HG02623 (cell line): Measurements from ENCODE around the gene SIGLEC11.

Experiments used
- ATAC-seq: cut with Tn5 transposase; IDR thresholded peaks from one replicate; pipeline ENCODE4 v1.9.1; 2021; ENCODE audit warnings: moderate library complexity; ENCODE audit not compliant: unreplicated experiment

Gene SIGLEC11

DNA sequence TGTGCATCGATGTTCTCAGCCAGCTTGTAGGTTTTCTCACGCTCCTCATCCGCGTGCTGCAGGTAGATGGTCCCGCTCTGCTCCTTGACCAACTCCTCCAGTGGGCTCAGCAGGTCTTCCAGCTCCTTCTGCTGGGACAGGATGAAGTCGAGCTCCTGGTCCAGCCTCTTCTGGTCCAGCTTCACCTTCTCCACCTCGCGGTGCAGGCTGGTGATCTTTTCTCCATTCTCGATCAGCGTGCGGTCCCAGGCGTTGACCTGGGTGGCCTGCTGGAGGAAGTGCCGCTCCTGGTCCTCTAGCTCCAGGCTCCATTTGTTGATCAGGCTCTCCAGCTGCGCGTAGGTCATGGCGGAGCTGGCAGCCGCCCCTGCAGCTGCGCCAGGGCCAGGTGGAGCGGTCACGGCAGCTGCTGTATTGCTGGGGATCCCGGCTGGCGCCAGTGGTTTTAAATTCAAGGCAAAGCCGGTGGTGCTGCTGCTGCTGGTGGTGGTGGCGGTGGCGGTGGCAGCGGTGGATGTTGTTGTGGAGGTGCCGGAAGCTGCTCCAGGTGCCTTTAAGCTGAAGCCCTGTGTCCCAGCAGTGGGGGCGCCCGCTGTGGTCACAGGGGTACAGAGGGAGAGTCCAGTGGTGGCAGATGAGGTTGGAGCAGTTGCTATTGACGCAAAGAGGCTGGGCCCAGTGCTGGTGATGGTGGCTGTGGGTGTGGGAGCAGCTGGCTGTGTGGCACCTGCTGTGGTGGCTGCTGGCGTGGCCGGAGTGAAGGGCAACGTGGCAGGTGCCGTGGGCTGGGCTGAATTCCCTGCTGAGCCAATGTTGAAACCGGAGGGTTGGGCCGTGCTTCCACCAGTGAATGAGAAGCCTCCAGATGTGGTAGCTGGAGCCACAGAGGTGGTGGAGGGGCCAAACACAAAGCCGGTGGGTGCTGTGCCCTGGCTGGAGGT, 52.2 kb downstream of the SIGLEC11 start:
- no peak for ATAC-seq

DNA sequence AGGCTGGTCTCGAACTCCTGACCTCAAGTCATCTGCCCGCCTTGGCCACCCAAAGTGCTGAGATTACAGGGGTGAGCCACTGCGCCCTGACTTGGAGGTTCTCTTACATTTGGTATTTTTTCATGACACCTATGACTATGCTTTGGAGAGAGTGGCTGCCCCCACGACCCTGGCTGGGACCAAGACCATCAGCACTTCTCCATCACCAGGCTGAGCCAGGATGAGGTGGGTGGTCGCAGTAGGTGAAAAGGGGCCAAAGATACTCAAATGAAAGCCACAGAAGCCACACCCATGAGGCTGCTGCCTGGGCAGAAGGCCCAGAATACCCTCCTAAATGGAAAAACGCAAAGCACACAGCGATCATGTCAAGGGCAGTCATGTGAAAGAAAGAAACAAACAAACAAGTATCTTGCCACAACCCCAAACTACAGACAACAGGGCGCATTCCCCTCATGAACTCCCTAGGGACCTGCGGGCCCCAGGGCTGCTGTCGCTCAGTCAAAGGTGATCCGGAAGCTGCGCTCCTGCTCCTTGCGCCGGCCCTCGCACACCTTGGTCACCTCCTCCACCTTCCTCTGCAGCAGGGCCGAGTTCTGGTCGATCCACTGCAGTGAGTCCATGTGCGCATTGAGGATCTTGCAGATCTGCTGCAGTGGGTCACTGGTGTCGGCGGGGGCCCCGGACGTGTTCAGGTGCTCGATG, 53.1 kb downstream of the SIGLEC11 start:
- no peak for ATAC-seq

DNA sequence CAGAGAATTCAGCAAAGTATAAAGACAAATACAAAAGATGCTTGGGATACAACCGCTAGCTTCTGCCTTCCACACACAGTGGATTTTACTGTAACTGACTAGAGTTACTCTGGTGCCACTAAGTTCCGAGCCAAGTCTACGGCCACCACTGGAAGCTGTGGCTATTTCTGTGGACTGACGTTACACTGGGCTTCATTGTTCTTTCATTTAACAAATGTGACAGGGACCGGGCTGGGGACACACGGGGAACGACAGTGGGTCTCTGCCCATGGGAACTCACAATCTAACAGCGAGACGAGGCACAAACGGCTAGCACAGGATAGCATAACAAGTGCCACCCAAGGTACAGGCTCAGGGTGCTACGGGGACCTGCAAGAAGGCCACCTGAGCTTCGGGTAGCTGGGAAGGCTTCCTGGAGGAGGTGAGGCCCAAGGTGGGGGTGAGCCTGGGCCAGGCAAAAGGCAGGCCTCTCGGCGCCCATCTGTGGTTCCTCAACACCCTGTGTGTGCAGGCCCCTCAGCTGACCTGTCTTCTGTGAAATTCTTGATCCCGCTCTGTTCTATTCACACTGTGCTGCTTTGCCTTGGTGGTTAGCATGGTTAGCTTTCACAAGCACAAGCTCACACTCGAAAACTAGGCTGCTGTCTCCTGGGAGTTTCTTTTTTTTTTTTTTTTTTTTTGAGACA, 54.0 kb downstream of the SIGLEC11 start:
- ATAC-seq: no peak

DNA sequence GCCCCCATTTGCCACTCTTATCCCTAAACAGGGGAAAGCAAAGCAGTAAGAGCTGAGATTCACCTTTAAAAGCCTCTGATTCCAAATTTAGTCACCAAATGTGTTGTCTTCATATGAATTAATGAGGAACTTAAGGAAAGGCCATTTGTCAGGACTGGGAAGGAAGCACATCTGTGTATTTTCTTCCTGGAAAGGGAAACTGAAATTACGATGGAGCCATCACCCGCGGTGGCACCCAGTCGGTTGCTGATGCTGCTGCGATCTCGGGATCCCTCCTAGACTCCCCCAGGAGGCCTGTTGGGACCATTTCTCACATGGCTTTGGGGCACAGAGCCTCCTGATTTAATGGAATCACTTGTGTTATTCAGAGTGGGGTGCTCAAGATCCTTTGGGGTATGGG, 56.8 kb downstream of the SIGLEC11 start:
- no peak for ATAC-seq
